ENCODE results near the gene RHO. TPM values are rescaled to one million over a fixed set of nuclear protein-coding genes. Genes with fewer than 3 reads are reported as not detected.

Gene RHO
- total RNA-seq, 1 donor: not detected

DNA sequence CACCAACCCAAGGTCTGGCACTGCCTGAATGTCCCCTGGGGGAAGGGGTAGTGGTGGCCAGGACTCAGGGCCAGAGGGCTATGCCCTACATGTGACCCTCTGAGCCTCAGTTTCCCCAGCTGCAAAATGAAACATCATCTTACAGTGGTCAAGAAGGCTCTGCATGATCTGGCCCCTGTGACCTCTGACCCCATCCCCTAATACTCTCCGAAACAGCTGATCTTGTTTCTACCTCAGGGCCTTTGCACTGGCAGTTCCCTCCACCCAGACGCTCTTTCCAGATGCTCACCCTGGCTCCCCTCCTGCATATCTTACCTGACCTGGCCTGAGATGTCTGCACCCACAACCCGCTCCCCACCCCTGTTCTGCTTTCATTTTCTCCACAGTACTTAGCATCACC lies 56.2 kb downstream of the RHO start:
- peaks cover 39% of the 10 kb centered on the region for H3K79me2 ChIP-seq (ENCODE audit: insufficient read depth, low read length)
- no peak overlapping the region for H3K27ac ChIP-seq (ENCODE audit: low read depth, low read length)
- no peaks in the 10 kb centered on the region for H3K27me3 ChIP-seq (ENCODE audit: insufficient read depth, low read length)
- H3K36me3 ChIP-seq (ENCODE audit: insufficient read depth, low read length): peaks cover 49% of the 10 kb centered on the region
- H3K4me2 ChIP-seq (ENCODE audit: insufficient read depth, low read length): no peak overlapping the region
- no peak overlapping the region for H3K4me3 ChIP-seq (ENCODE audit: insufficient read depth, low read length)
- TF ChIP-seq, protein P1, sequence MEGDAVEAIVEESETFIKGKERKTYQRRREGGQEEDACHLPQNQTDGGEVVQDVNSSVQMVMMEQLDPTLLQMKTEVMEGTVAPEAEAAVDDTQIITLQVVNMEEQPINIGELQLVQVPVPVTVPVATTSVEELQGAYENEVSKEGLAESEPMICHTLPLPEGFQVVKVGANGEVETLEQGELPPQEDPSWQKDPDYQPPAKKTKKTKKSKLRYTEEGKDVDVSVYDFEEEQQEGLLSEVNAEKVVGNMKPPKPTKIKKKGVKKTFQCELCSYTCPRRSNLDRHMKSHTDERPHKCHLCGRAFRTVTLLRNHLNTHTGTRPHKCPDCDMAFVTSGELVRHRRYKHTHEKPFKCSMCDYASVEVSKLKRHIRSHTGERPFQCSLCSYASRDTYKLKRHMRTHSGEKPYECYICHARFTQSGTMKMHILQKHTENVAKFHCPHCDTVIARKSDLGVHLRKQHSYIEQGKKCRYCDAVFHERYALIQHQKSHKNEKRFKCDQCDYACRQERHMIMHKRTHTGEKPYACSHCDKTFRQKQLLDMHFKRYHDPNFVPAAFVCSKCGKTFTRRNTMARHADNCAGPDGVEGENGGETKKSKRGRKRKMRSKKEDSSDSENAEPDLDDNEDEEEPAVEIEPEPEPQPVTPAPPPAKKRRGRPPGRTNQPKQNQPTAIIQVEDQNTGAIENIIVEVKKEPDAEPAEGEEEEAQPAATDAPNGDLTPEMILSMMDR (IDR thresholded peaks at IDR 0.05; ENCODE audit: extremely low read depth, low read depth, low read length): no peak
- H3K4me1 ChIP-seq (ENCODE audit: insufficient read depth, low read length): no peaks in the 10 kb centered on the region
- H4K20me1 ChIP-seq (ENCODE audit: insufficient read depth, low read length): peaks cover 23% of the 10 kb centered on the region
- H3K9me3 ChIP-seq (ENCODE audit: low read depth, low read length): no peaks in the 10 kb centered on the region
- no peak overlapping the region for H2AFZ ChIP-seq (ENCODE audit: low read length)
- DNase-seq (ENCODE audit: insufficient read length, low spot score, missing footprints): no peak

Other genes with a start within 250 kb of the RHO start
- 10.5 and 11.8 TPM in 2 replicates for gene HMCES, start 249.8 kb upstream of the RHO start, total RNA-seq
- gene EFCAB12, start 100.0 kb upstream of the RHO start, total RNA-seq: under 0.01 TPM in 2 replicates
- 37.1 and 41.3 TPM in 2 replicates for gene MBD4, start 88.7 kb upstream of the RHO start, total RNA-seq
- gene IFT122, start 88.4 kb upstream of the RHO start, total RNA-seq: 30.4 and 30.6 TPM in 2 replicates
- not detected in 2 replicates for gene H1-8, start 14.5 kb downstream of the RHO start, total RNA-seq
- gene PLXND1, start 78.0 kb downstream of the RHO start, total RNA-seq: 126 and 134 TPM in 2 replicates